H1 (cell line): ENCODE measurements around the gene KIAA0930. TPM values are rescaled to one million over a fixed set of nuclear protein-coding genes. Genes with fewer than 3 reads are reported as not detected.

Experiments used
- CTCF ChIA-PET: fragments of 300-600 bp; sonication (Branson Sonifier 250); formaldehyde crosslinking; loops from one replicate; lab custom pipeline; 2021; ENCODE audit not compliant: partially characterized antibody; lab: Charles Lee
- POLR2A ChIA-PET: fragments of 300-600 bp; sonication (Branson Sonifier 250); formaldehyde crosslinking; loops from one replicate; lab custom pipeline; 2021; ENCODE audit warnings: inconsistent platforms; ENCODE audit not compliant: partially characterized antibody; lab: Charles Lee
- DNase-seq, 2 experiments: peaks; one replicate each; pipeline versions ENCODE4 v3.0.0 to v3.0.0-alpha.2; 2010 to 2022; ENCODE audit warnings: low spot score in 2 of 2, low read depth in 1 of 2, mixed read lengths in 1 of 2
- FAIRE-seq: peaks from 2 replicates; lab custom pipeline; 2011; peaks lifted over from hg19 to GRCh38; lab: Jason Lieb, UNC
- H2AFZ ChIP-seq: 2 replicates; pipeline ENCODE4 v1.8.1; 2012; ENCODE audit warnings: low read length, inconsistent platforms
- H2AK5ac ChIP-seq: 2 replicates; pipeline ENCODE4 v1.6.1; 2013; ENCODE audit warnings: low read depth, low read length
- H2BK120ac ChIP-seq: replicated peaks from 2 replicates; pipeline ENCODE3; 2013; ENCODE audit warnings: low read depth, low read length, inconsistent platforms
- H2BK12ac ChIP-seq: 2 replicates; pipeline ENCODE4 v1.6.1; 2013; ENCODE audit warnings: low read depth, low read length
- H2BK15ac ChIP-seq: 2 replicates; pipeline ENCODE4 v1.6.1; 2013; ENCODE audit warnings: low read length
- H2BK20ac ChIP-seq: 2 replicates; pipeline ENCODE4 v1.6.1; 2013; ENCODE audit warnings: low read length
- H2BK5ac ChIP-seq: 2 replicates; pipeline ENCODE4 v1.6.1; 2013; ENCODE audit warnings: low read depth, low read length
- H3K14ac ChIP-seq: 2 replicates; pipeline ENCODE4 v1.6.1; 2013; ENCODE audit warnings: inconsistent platforms; ENCODE audit not compliant: insufficient read length
- H3K18ac ChIP-seq: 2 replicates; pipeline ENCODE4 v1.6.1; 2013; ENCODE audit warnings: low read length; ENCODE audit errors: extremely low read depth
- H3K23ac ChIP-seq: 2 replicates; pipeline ENCODE4 v1.6.1; 2013; ENCODE audit warnings: inconsistent platforms; ENCODE audit not compliant: insufficient read length
- H3K23me2 ChIP-seq: 2 replicates; pipeline ENCODE4 v1.6.1; 2013; ENCODE audit warnings: low read depth, low read length
- H3K27ac ChIP-seq: 2 replicates; pipeline ENCODE4 v1.6.1; 2011; ENCODE audit warnings: low read depth, low read length, inconsistent platforms
- H3K27me3 ChIP-seq, 4 experiments: replicated peaks in 1 of 4; 1 replicate in 1 of 4; 2 replicates in 3 of 4; pipeline versions ENCODE4 v1.6.1 to v1.8.1; 2011 to 2013; ENCODE audit warnings: low read length in 3 of 4, mild to moderate bottlenecking in 3 of 4, inconsistent platforms in 2 of 4, mixed read lengths in 2 of 4, moderate library complexity in 1 of 4; ENCODE audit not compliant: control insufficient read depth in 3 of 4, insufficient read depth in 3 of 4; ENCODE audit errors: extremely low read depth in 1 of 4
- H3K36me3 ChIP-seq, 4 experiments: 2 replicates each; pipeline versions ENCODE4 v1.6.1 to v1.8.1; 2011 to 2013; ENCODE audit warnings: mild to moderate bottlenecking in 4 of 4, low read length in 3 of 4, moderate library complexity in 2 of 4, control low read depth in 1 of 4, inconsistent platforms in 1 of 4; ENCODE audit not compliant: insufficient read depth in 4 of 4, control insufficient read depth in 2 of 4
- H3K4ac ChIP-seq: replicated peaks from 2 replicates; pipeline ENCODE3; 2013; ENCODE audit warnings: low read length, low read depth, mixed read lengths, inconsistent platforms; ENCODE audit not compliant: insufficient read length
- H3K4me1 ChIP-seq, 4 experiments: replicated peaks in 1 of 4; 1 replicate in 1 of 4; 2 replicates in 3 of 4; pipeline versions ENCODE4 v1.6.1 to v1.8.1; 2011 to 2013; ENCODE audit warnings: low read length in 3 of 4, inconsistent platforms in 2 of 4, mixed read lengths in 1 of 4; ENCODE audit not compliant: insufficient read depth in 4 of 4, control insufficient read depth in 3 of 4
- H3K4me2 ChIP-seq, 2 experiments: 2 replicates each; pipeline versions ENCODE4 v1.6.1 to v1.8.1; 2011 to 2013; ENCODE audit warnings: low read depth in 2 of 2, low read length in 2 of 2, control low read depth in 1 of 2, inconsistent platforms in 1 of 2, mild to moderate bottlenecking in 1 of 2; ENCODE audit not compliant: insufficient read depth in 1 of 2
- H3K4me3 ChIP-seq, 4 experiments: fragments of 200-600, 300-600 bp in 1 of 4; sonication (generic), shearing (Covaris generic), sonication (Bioruptor Twin) in 1 of 4; 2 replicates each; pipeline versions ENCODE4 v1.5.1 to v1.8.1; 2011 to 2016; ENCODE audit warnings: low read length in 4 of 4, low read depth in 3 of 4, control low read depth in 2 of 4, inconsistent platforms in 2 of 4, mild to moderate bottlenecking in 2 of 4, mixed read lengths in 1 of 4, moderate library complexity in 1 of 4; ENCODE audit not compliant: insufficient read depth in 2 of 4; ENCODE audit errors: extremely low read depth in 1 of 4
- H3K56ac ChIP-seq: replicated peaks from 2 replicates; pipeline ENCODE3; 2013; ENCODE audit warnings: low read depth, mild to moderate bottlenecking, mixed read lengths, low read length, inconsistent platforms; ENCODE audit not compliant: insufficient read length
- H3K79me1 ChIP-seq: 2 replicates; pipeline ENCODE4 v1.6.1; 2013; ENCODE audit warnings: low read depth, low read length, control low read depth
- H3K79me2 ChIP-seq, 2 experiments: 2 replicates each; pipeline versions ENCODE4 v1.6.1 to v1.8.1; 2012 to 2013; ENCODE audit warnings: low read length in 2 of 2, mild to moderate bottlenecking in 2 of 2, inconsistent platforms in 1 of 2; ENCODE audit not compliant: insufficient read depth in 2 of 2, control insufficient read depth in 1 of 2
- H3K9ac ChIP-seq, 4 experiments: replicated peaks in 1 of 4; 1 replicate in 1 of 4; 2 replicates in 3 of 4; pipeline versions ENCODE4 v1.6.1 to v1.8.1; 2011 to 2013; ENCODE audit warnings: low read depth in 3 of 4, low read length in 3 of 4, control low read depth in 2 of 4, mild to moderate bottlenecking in 2 of 4, moderate library complexity in 2 of 4, inconsistent platforms in 1 of 4; ENCODE audit errors: extremely low read depth in 1 of 4
- H3K9me3 ChIP-seq, 2 experiments: 2 replicates each; pipeline versions ENCODE4 v1.6.1 to v1.8.1; 2012 to 2013; ENCODE audit warnings: mild to moderate bottlenecking in 2 of 2, moderate library complexity in 2 of 2, control low read depth in 1 of 2, inconsistent platforms in 1 of 2, low read depth in 1 of 2, low read length in 1 of 2, mixed read lengths in 1 of 2; ENCODE audit not compliant: insufficient read depth in 2 of 2
- H4K20me1 ChIP-seq, 2 experiments: replicated peaks in 1 of 2; 2 replicates each; pipeline versions ENCODE3 to v1.8.1; 2011 to 2013; ENCODE audit warnings: inconsistent platforms in 2 of 2, low read length in 2 of 2, mild to moderate bottlenecking in 1 of 2; ENCODE audit not compliant: insufficient read depth in 2 of 2, control insufficient read depth in 1 of 2
- H4K5ac ChIP-seq: 2 replicates; pipeline ENCODE4 v1.6.1; 2013; ENCODE audit warnings: low read length, low read depth, mixed read lengths, inconsistent platforms; ENCODE audit not compliant: insufficient read length
- H4K8ac ChIP-seq: 2 replicates; pipeline ENCODE4 v1.8.0; 2013; ENCODE audit warnings: mild to moderate bottlenecking, moderate library complexity, low read length, inconsistent platforms; ENCODE audit not compliant: insufficient read depth; ENCODE audit errors: extremely low read depth
- H4K91ac ChIP-seq: replicated peaks from 2 replicates; pipeline ENCODE3; 2013; ENCODE audit warnings: low read length, mixed read lengths, inconsistent platforms; ENCODE audit not compliant: insufficient read length
- RAD21 ChIP-seq, 2 experiments: IDR thresholded peaks in 1 of 2; conservative IDR thresholded peaks in 1 of 2; 2 replicates each; pipeline ENCODE4 v1.6.1; 2011; ENCODE audit warnings: low read depth in 2 of 2, low read length in 2 of 2, improper control_type of control experiment in 1 of 2, inconsistent platforms in 1 of 2, mild to moderate bottlenecking in 1 of 2, moderate library complexity in 1 of 2
- WGBS, 2 experiments: shearing (Covaris generic) in 1 of 2; methylation state at CpG; one replicate each; pipeline versions ENCODE4 v1.1.6 to v1.1.7; 2013 to 2015; ENCODE audit warnings: low lambda C conversion rate in 2 of 2, mixed read lengths in 2 of 2, inconsistent platforms in 1 of 2, low coverage in 1 of 2, missing lambda C conversion rate in 1 of 2; ENCODE audit not compliant: insufficient replicate concordance in 2 of 2, insufficient coverage in 1 of 2, insufficient read length in 1 of 2; ENCODE audit errors: extremely low coverage in 1 of 2, missing lambda C conversion rate in 1 of 2; 5-methylcytosine and 5-hydroxymethylcytosine counted together
- polyA plus RNA-seq, 7 experiments: library from polyadenylated mRNA; depleted of rRNA in 3 of 7; stranded (reverse) in 5 of 7; unstranded in 2 of 7; fragments of >200 nt in 5 of 7; fragments of 200-250 nt in 2 of 7; gene quantifications; 1 replicate in 5 of 7; 2 replicates in 1 of 7; 4 replicates in 1 of 7; pipeline versions ENCODE4 v1.2.1 to v1.2.3, GENCODE V29; 2011 to 2013; ENCODE audit warnings: missing spikeins in 2 of 7, mixed read lengths in 2 of 7
- total RNA-seq: library from RNA; stranded (reverse); fragmentation: NEBNext Ultra II Directional; extraction: Animal tissue kit (Norgen Biotek cat#: 25700); gene quantifications from 2 replicates; pipeline ENCODE4 v1.2.1, GENCODE V29; 2021

Gene KIAA0930
- total and polyA plus RNA-seq, 2 of the 8 experiments (the other 6 are each of a cell fraction or from before 2014, with no cell fraction given) = 61.9 to 66.1 TPM

GRCh38 chr22:45169591-45170466 is 70.9 kb downstream of the KIAA0930 start:
- no peak for DNase-seq
- Histone ChIP-seq H3K27me3 (no peaks in the 10 kb centered on the region), H3K56ac (no peak overlapping the region), H2BK120ac (no peak overlapping the region)
- 91% methylated on average over 19 of the region's 19 CpGs; no CpG with 5 or more reads in 1 of the 2 experiments for WGBS, 2 experiments
- TF ChIP-seq RAD21 (IDR thresholded peaks at IDR 0.05 in 1 of 2, conservative IDR thresholded peaks at IDR 0.05 in 1 of 2; ENCODE audit: low read depth in 2 of 2, low read length in 2 of 2) = no peak
- TF ChIP-seq, all 59 proteins: peak for 0
- no peak overlapping the region for H2BK12ac ChIP-seq
- no peak overlapping the region for H3K14ac ChIP-seq
- H2BK15ac ChIP-seq = no peak overlapping the region
- peaks cover 0 to 3% (median 0%) of the 10 kb centered on the region in 4 experiments; a peak in 3 of 7 replicates for H3K4me1 ChIP-seq
- no peak overlapping the region for H3K4me2 ChIP-seq
- no peak for FAIRE-seq
- H3K23me2 ChIP-seq = peaks cover 2% of the 10 kb centered on the region; the same call in 1 of the 2 replicates
- H3K79me2 ChIP-seq = peaks cover 8 to 79% of the 10 kb centered on the region in 2 experiments
- H3K4ac ChIP-seq = no peak overlapping the region
- no peak overlapping the region for H3K18ac ChIP-seq
- H3K79me1 ChIP-seq = peaks cover 4% of the 10 kb centered on the region
- no peak overlapping the region for H3K4me3 ChIP-seq
- H2AFZ ChIP-seq = no peak overlapping the region
- no peaks in the 10 kb centered on the region for H3K9me3 ChIP-seq
- H2AK5ac ChIP-seq = no peak overlapping the region
- H4K5ac ChIP-seq = no peak overlapping the region
- no peak overlapping the region for H2BK5ac ChIP-seq
- H4K20me1 ChIP-seq = peaks cover 10 to 11% of the 10 kb centered on the region in 2 experiments
- H2BK20ac ChIP-seq = no peak overlapping the region
- peaks cover 19 to 72% (median 50%) of the 10 kb centered on the region in 4 experiments for H3K36me3 ChIP-seq
- ChIA-PET CTCF (interaction anchor here (1.3 kb wide), 1 partner anchor 39 kb away, joined by 3 read pairs; no protein-coding TSS in a partner anchor), POLR2A (interaction anchor here (0.9 to 1.2 kb wide), 3 partner anchors 11 to 23 kb away, joined by 3 read pairs; no protein-coding TSS in a partner anchor)
- no peak overlapping the region for H4K91ac ChIP-seq
- H3K9ac ChIP-seq = no peak overlapping the region
- H4K8ac ChIP-seq = no peak overlapping the region
- H3K27ac ChIP-seq = no peak overlapping the region
- no peak overlapping the region for H3K23ac ChIP-seq
